ENCODE results near the gene DKK2. TPM values are rescaled to one million over a fixed set of nuclear protein-coding genes. Genes with fewer than 3 reads are reported as not detected.

Gene DKK2
- 1.9 TPM for total RNA-seq
- long read RNA-seq = 0 reads

- intact Hi-C loops (cut with DNase I) = no loop called here
- DNase-seq (ENCODE audit: missing footprints) (no peak), ATAC-seq (no peak)
These were observed at the start of gene DKK2 for GRCh38 chr4:107035819-107036583. Gene DKK2, minus strand, starts transcription at chr4:107036313. Its CDS starts 722 bp downstream, at chr4:107035591.

- intact Hi-C loops (cut with DNase I) = no loop called here
These were observed 41.1 kb upstream of the DKK2 start for GRCh38 chr4:107077192-107077591.

GRCh38 chr4:107072836-107073736 is 37.0 kb upstream of the DKK2 start:
- DNase-seq (ENCODE audit: missing footprints) (peak; percentile 61), ATAC-seq (no peak)

More at GRCh38 chr4:107077192-107077591, 41.1 kb upstream of the DKK2 start:
- ATAC-seq = no peak
- no peak for DNase-seq (ENCODE audit: missing footprints)

GRCh38 chr4:107071108-107071507 is 35.0 kb upstream of the DKK2 start:
- intact Hi-C loops (cut with DNase I) = no loop called here
- DNase-seq (ENCODE audit: missing footprints) (no peak), ATAC-seq (no peak)

More at GRCh38 chr4:107072836-107073736, 37.0 kb upstream of the DKK2 start:
- intact Hi-C loops (cut with DNase I) = no loop called here

- ATAC-seq (no peak), DNase-seq (ENCODE audit: missing footprints) (no peak)
- intact Hi-C loops (cut with DNase I) = no loop called here
These were observed 32.9 kb upstream of the DKK2 start for GRCh38 chr4:107069049-107069448.

- intact Hi-C loops (cut with DNase I) = no loop called here
- no peak for DNase-seq (ENCODE audit: missing footprints)
- no peak for ATAC-seq
These were observed 32.0 kb upstream of the DKK2 start for GRCh38 chr4:107068116-107068515.

GRCh38 chr4:107066621-107067020 is 30.5 kb upstream of the DKK2 start:
- ATAC-seq (no peak), DNase-seq (ENCODE audit: missing footprints) (no peak)
- intact Hi-C loops (cut with DNase I) = no loop called here

- ATAC-seq (no peak), DNase-seq (ENCODE audit: missing footprints) (no peak)
- intact Hi-C loops (cut with DNase I) = no loop called here
These were observed 29.1 kb upstream of the DKK2 start for GRCh38 chr4:107065201-107065600.

GRCh38 chr4:107060388-107060787 is 24.3 kb upstream of the DKK2 start:
- DNase-seq (ENCODE audit: missing footprints) (no peak), ATAC-seq (no peak)
- intact Hi-C loops (cut with DNase I) = no loop called here

- ATAC-seq (no peak), DNase-seq (ENCODE audit: missing footprints) (no peak)
- intact Hi-C loops (cut with DNase I) = no loop called here
These were observed 22.7 kb upstream of the DKK2 start for GRCh38 chr4:107058828-107059227.

GRCh38 chr4:107050525-107051135 is 14.5 kb upstream of the DKK2 start:
- intact Hi-C loops (cut with DNase I) = no loop called here
- ATAC-seq (no peak), DNase-seq (ENCODE audit: missing footprints) (no peak)

- DNase-seq (ENCODE audit: missing footprints) = no peak
- no peak for ATAC-seq
- intact Hi-C loops (cut with DNase I) = no loop called here
These were observed 10.1 kb upstream of the DKK2 start for GRCh38 chr4:107046261-107046660.

GRCh38 chr4:107044170-107044569 is 8.1 kb upstream of the DKK2 start:
- intact Hi-C loops (cut with DNase I) = no loop called here
- ATAC-seq = no peak
- no peak for DNase-seq (ENCODE audit: missing footprints)

GRCh38 chr4:107037199-107037584 is 1.1 kb upstream of the DKK2 start:
- intact Hi-C loops (cut with DNase I) = no loop called here
- no peak for DNase-seq (ENCODE audit: missing footprints)
- ATAC-seq = no peak

GRCh38 chr4:107036584-107037198 is 578 bp upstream of the DKK2 start:
- ATAC-seq = no peak
- intact Hi-C loops (cut with DNase I) = no loop called here
- DNase-seq (ENCODE audit: missing footprints) = no peak

- intact Hi-C loops (cut with DNase I) = no loop called here
- ATAC-seq (no peak), DNase-seq (ENCODE audit: missing footprints) (peak; percentile 66)
These were observed 906 bp downstream of the DKK2 start for GRCh38 chr4:107034996-107035818.

- DNase-seq (ENCODE audit: missing footprints) = no peak
- no peak for ATAC-seq
- intact Hi-C loops (cut with DNase I) = no loop called here
These were observed 1.8 kb downstream of the DKK2 start for GRCh38 chr4:107034091-107034995.
